Left forelimb (tissue), 1 donor: ENCODE data around the gene GPR183.
"Not testable (repeated sequence)": the region's sequence is repeated elsewhere in the genome, so short reads cannot be mapped to it uniquely, and the experiment has no call there.

Experiments
- DNase-seq: peaks from one replicate; pipeline ENCODE4 v3.0.0-alpha.2; 2018; ENCODE audit warnings: low spot score

GPR183 gene

GRCh38 chr13:99268822-99269221 is 38.4 kb downstream of the GPR183 start:
- DNase-seq = no peak

- DNase-seq = no peak
These were observed 39.3 kb downstream of the GPR183 start for GRCh38 chr13:99267927-99268326.

GRCh38 chr13:99266827-99267226 is 40.4 kb downstream of the GPR183 start:
- DNase-seq = no peak

- DNase-seq = no peak
These were observed 41.3 kb downstream of the GPR183 start for GRCh38 chr13:99265821-99266426.

GRCh38 chr13:99265162-99265800 is 41.9 kb downstream of the GPR183 start:
- no peak for DNase-seq

- DNase-seq = no peak
These were observed 43.1 kb downstream of the GPR183 start for GRCh38 chr13:99264051-99264450.

- no peak for DNase-seq
These were observed 43.9 kb downstream of the GPR183 start for GRCh38 chr13:99263126-99263785.

- no peak for DNase-seq
These were observed 46.1 kb downstream of the GPR183 start for GRCh38 chr13:99261059-99261458.

GRCh38 chr13:99260216-99260615 is 47.0 kb downstream of the GPR183 start:
- DNase-seq = no peak

GRCh38 chr13:99258946-99259345 is 48.3 kb downstream of the GPR183 start:
- no peak for DNase-seq

- no peak for DNase-seq
These were observed 48.9 kb downstream of the GPR183 start, which contains the start of gene GPR18 for GRCh38 chr13:99258210-99258860. TSS of gene GPR18 (minus strand) at chr13:99258379. CDS start at chr13:99255872, 2,507 bp downstream.

GRCh38 chr13:99257291-99257690 is 49.9 kb downstream of the GPR183 start:
- no peak for DNase-seq

GRCh38 chr13:99256709-99257108 is 50.5 kb downstream of the GPR183 start:
- no peak for DNase-seq

- DNase-seq = no peak
These were observed 50.9 kb downstream of the GPR183 start for GRCh38 chr13:99256283-99256682.

- no peak for DNase-seq
These were observed 51.9 kb downstream of the GPR183 start for GRCh38 chr13:99255271-99255670.

GRCh38 chr13:99254830-99255229 is 52.4 kb downstream of the GPR183 start:
- no peak for DNase-seq

- DNase-seq = no peak
These were observed 55.3 kb downstream of the GPR183 start for GRCh38 chr13:99251921-99252320.

- no peak for DNase-seq
These were observed 56.0 kb downstream of the GPR183 start for GRCh38 chr13:99250982-99251825.

- not testable (repeated sequence) for DNase-seq
These were observed 57.6 kb downstream of the GPR183 start for GRCh38 chr13:99249606-99250005.

GRCh38 chr13:99249178-99249577 is 58.0 kb downstream of the GPR183 start:
- not testable (repeated sequence) for DNase-seq

GRCh38 chr13:99246100-99246499 is 61.1 kb downstream of the GPR183 start:
- DNase-seq = no peak
